IMR-90 (cell line): Measurements from ENCODE around the gene MRPL21. TPM values are rescaled to one million over a fixed set of nuclear protein-coding genes. Genes with fewer than 3 reads are reported as not detected.

ENCODE experiments used
- ATAC-seq: fragments of 200-7000 bp; cut with Tn5 transposase; 2 replicates; pipeline ENCODE4 v1.9.1; 2020; ENCODE audit warnings: low read depth, mild to moderate bottlenecking, moderate library complexity
- BruUV-seq: library from RNA; stranded (reverse); fragments of 400-500 nt; replicated peaks from 2 replicates; lab custom pipeline; 2021; lab: Mats Ljungman, UMichigan
- CTCF ChIA-PET: fragments of 300-600 bp; formaldehyde crosslinking; extraction: SDS; loops from one replicate; lab custom pipeline; 2021; ENCODE audit warnings: antibody characterized with exemption; lab: Yijun Ruan, JAX
- POLR2A ChIA-PET: fragments of 300-600 bp; sonication (Branson Sonifier 250); formaldehyde crosslinking; loops from one replicate; lab custom pipeline; 2022; ENCODE audit warnings: antibody characterized with exemption; ENCODE audit not compliant: unreplicated experiment; lab: Charles Lee
- DNase-seq: peaks from one replicate; pipeline ENCODE4 v3.0.0; 2013
- H2AFZ ChIP-seq: replicated peaks from 2 replicates; pipeline ENCODE3; 2013; ENCODE audit warnings: low read length, mild to moderate bottlenecking; ENCODE audit not compliant: poor library complexity
- H2AK5ac ChIP-seq: 2 replicates; pipeline ENCODE4 v1.6.1; 2013; ENCODE audit warnings: low read depth, low read length, inconsistent platforms
- H2AK9ac ChIP-seq: replicated peaks from 2 replicates; pipeline ENCODE3; 2013; ENCODE audit warnings: mild to moderate bottlenecking, low read depth, low read length, moderate library complexity; ENCODE audit not compliant: poor library complexity
- H2BK120ac ChIP-seq: 2 replicates; pipeline ENCODE4 v1.6.1; 2013; ENCODE audit warnings: low read depth, low read length, inconsistent platforms
- H2BK15ac ChIP-seq: 3 replicates; pipeline ENCODE4 v1.6.1; 2013; ENCODE audit warnings: low read depth, low read length, inconsistent platforms
- H2BK20ac ChIP-seq: 2 replicates; pipeline ENCODE4 v1.6.1; 2013; ENCODE audit warnings: low read depth, mild to moderate bottlenecking, inconsistent platforms, low read length, moderate library complexity
- H2BK5ac ChIP-seq: 2 replicates; pipeline ENCODE4 v1.6.1; 2013; ENCODE audit warnings: mild to moderate bottlenecking, low read depth, low read length, inconsistent platforms; ENCODE audit not compliant: poor library complexity, severe bottlenecking
- H3K14ac ChIP-seq: replicated peaks from 2 replicates; pipeline ENCODE4 v1.6.1; 2013; ENCODE audit warnings: low read depth, low read length, inconsistent platforms
- H3K18ac ChIP-seq: 2 replicates; pipeline ENCODE4 v1.6.1; 2013; ENCODE audit warnings: low read depth, low read length, control low read depth
- H3K23ac ChIP-seq: 2 replicates; pipeline ENCODE4 v1.6.1; 2013; ENCODE audit warnings: low read depth, low read length, inconsistent platforms
- H3K27ac ChIP-seq: 2 replicates; pipeline ENCODE4 v1.5.1; 2013; ENCODE audit warnings: mild to moderate bottlenecking, control low read depth, low read length; ENCODE audit not compliant: insufficient read depth
- H3K27me3 ChIP-seq: 2 replicates; pipeline ENCODE4 v1.6.1; 2013; ENCODE audit warnings: low read length; ENCODE audit not compliant: control insufficient read depth, insufficient read depth
- H3K36me3 ChIP-seq: 2 replicates; pipeline ENCODE4 v1.6.1; 2013; ENCODE audit warnings: low read length, mixed read lengths; ENCODE audit not compliant: control insufficient read depth, insufficient read depth
- H3K4ac ChIP-seq: 2 replicates; pipeline ENCODE4 v1.6.1; 2013; ENCODE audit warnings: low read depth, low read length, inconsistent platforms
- H3K4me1 ChIP-seq: 2 replicates; pipeline ENCODE4 v1.6.1; 2013; ENCODE audit warnings: low read length, mixed read lengths; ENCODE audit not compliant: control insufficient read depth, insufficient read depth
- H3K4me2 ChIP-seq: 2 replicates; pipeline ENCODE4 v1.6.1; 2013; ENCODE audit warnings: low read depth, mild to moderate bottlenecking, control low read depth, low read length, moderate library complexity
- H3K4me3 ChIP-seq: 2 replicates; pipeline ENCODE4 v1.5.1; 2013; ENCODE audit warnings: low read depth, mild to moderate bottlenecking, control low read depth, low read length, moderate library complexity; ENCODE audit not compliant: insufficient read depth
- H3K56ac ChIP-seq: 2 replicates; pipeline ENCODE4 v1.6.1; 2013; ENCODE audit warnings: low read length, inconsistent platforms; ENCODE audit not compliant: insufficient read depth; ENCODE audit errors: extremely low read depth
- H3K79me1 ChIP-seq, 2 experiments: 2 replicates each; pipeline ENCODE4 v1.6.1; 2013; ENCODE audit warnings: low read length in 2 of 2, inconsistent platforms in 1 of 2, low read depth in 1 of 2
- H3K9ac ChIP-seq: 2 replicates; pipeline ENCODE4 v1.6.1; 2013; ENCODE audit warnings: low read depth, low read length, control low read depth
- H3K9me1 ChIP-seq: 2 replicates; pipeline ENCODE4 v1.6.1; 2013; ENCODE audit warnings: low read length, inconsistent platforms; ENCODE audit not compliant: insufficient read depth
- H3K9me3 ChIP-seq: 2 replicates; pipeline ENCODE4 v1.6.1; 2013; ENCODE audit warnings: low read length; ENCODE audit not compliant: control insufficient read depth, insufficient read depth
- H4K20me1 ChIP-seq: 2 replicates; pipeline ENCODE4 v1.6.1; 2013; ENCODE audit warnings: low read length, inconsistent platforms; ENCODE audit not compliant: insufficient read depth
- H4K5ac ChIP-seq: 2 replicates; pipeline ENCODE4 v1.6.1; 2013; ENCODE audit warnings: mild to moderate bottlenecking, low read depth, low read length, control low read depth
- H4K8ac ChIP-seq, 2 experiments: 2 replicates each; pipeline ENCODE4 v1.6.1; 2013; ENCODE audit warnings: low read depth in 2 of 2, low read length in 2 of 2, control low read depth in 1 of 2, inconsistent platforms in 1 of 2
- H4K91ac ChIP-seq: 2 replicates; pipeline ENCODE4 v1.6.1; 2013; ENCODE audit warnings: low read depth, low read length, inconsistent platforms; ENCODE audit not compliant: insufficient read depth
- BHLHE40 ChIP-seq: fragments of 150-350 bp; IDR thresholded peaks from 2 replicates; pipeline ENCODE4 v1.6.1; 2016; ENCODE audit warnings: mild to moderate bottlenecking, low read depth, low read length
- CEBPB ChIP-seq: IDR thresholded peaks from 2 replicates; pipeline ENCODE4 v1.6.1; 2012; ENCODE audit warnings: low read depth, low read length, improper control_type of control experiment
- CHD1 ChIP-seq: IDR thresholded peaks from 2 replicates; pipeline ENCODE4 v1.6.1; 2012; ENCODE audit warnings: low read depth, low read length, improper control_type of control experiment
- FOS ChIP-seq: fragments of 150-350 bp; IDR thresholded peaks from 2 replicates; pipeline ENCODE4 v1.6.1; 2016; ENCODE audit warnings: low read depth, low read length
- MXI1 ChIP-seq: IDR thresholded peaks from 2 replicates; pipeline ENCODE4 v1.6.1; 2012; ENCODE audit warnings: low read depth, mild to moderate bottlenecking, low read length, moderate library complexity, borderline replicate concordance
- NFE2L2 ChIP-seq: fragments of 150-350 bp; IDR thresholded peaks from 2 replicates; pipeline ENCODE4 v1.6.1; 2016; ENCODE audit warnings: low read depth, mild to moderate bottlenecking, low read length
- RAD21 ChIP-seq: IDR thresholded peaks from 2 replicates; pipeline ENCODE4 v1.6.1; 2012; ENCODE audit warnings: low read length, improper control_type of control experiment
- RCOR1 ChIP-seq: IDR thresholded peaks from 2 replicates; pipeline ENCODE4 v1.6.1; 2012; ENCODE audit warnings: mild to moderate bottlenecking, low read length, improper control_type of control experiment; ENCODE audit not compliant: insufficient replicate concordance
- RFX5 ChIP-seq: IDR thresholded peaks from 2 replicates; pipeline ENCODE4 v1.8.0; 2012; ENCODE audit warnings: low read depth, mild to moderate bottlenecking, low read length, moderate library complexity
- SMC3 ChIP-seq: fragments of 150-350 bp; IDR thresholded peaks from 2 replicates; pipeline ENCODE4 v1.6.1; 2016; ENCODE audit warnings: low read depth, mild to moderate bottlenecking, antibody characterized with exemption, low read length, moderate library complexity
- WGBS, 2 experiments: methylation state at CpG; one replicate each; pipeline versions ENCODE4 v1.1.5 to v1.1.7; 2013; ENCODE audit warnings: missing lambda C conversion rate in 2 of 2; ENCODE audit not compliant: insufficient read length in 1 of 2; ENCODE audit errors: extremely low coverage in 2 of 2; 5-methylcytosine and 5-hydroxymethylcytosine counted together
- dilution Hi-C: fragments of 300-500 bp; cut with HindIII; formaldehyde crosslinking; loops from one replicate; pipeline ENCODE4 v1.14.3; 2018; ENCODE audit warnings: low sequenced_read_pairs; ENCODE audit not compliant: unreplicated experiment
- in situ Hi-C: fragments of 300-500 bp; cut with MboI; formaldehyde crosslinking; loops from 3 replicates; pipeline ENCODE4 v1.14.3; 2019; ENCODE audit warnings: low sequenced_read_pairs, inconsistent platforms, mixed read lengths
- intact Hi-C: fragments of 100-400 bp; cut with micrococcal nuclease; formaldehyde crosslinking; loops from 2 replicates; pipeline ENCODE4 v1.10.0; 2022
- polyA plus RNA-seq, 3 experiments: library from polyadenylated mRNA; depleted of rRNA; stranded (reverse); fragments of >200 nt; gene quantifications; 2 replicates each; pipeline ENCODE4 v1.2.3, GENCODE V29; 2012; ENCODE audit warnings: low replicate concordance in 1 of 3
- total RNA-seq: library from RNA; depleted of rRNA; stranded (reverse); fragments of >200 nt; gene quantifications from 2 replicates; pipeline ENCODE4 v1.2.3, GENCODE V29; 2012
- TF ChIP-seq, protein P1 (sequence below): fragments of 150-350 bp; IDR thresholded peaks from 2 replicates; pipeline ENCODE4 v1.6.1; 2016; ENCODE audit warnings: low read depth, mild to moderate bottlenecking, low read length, moderate library complexity, borderline replicate concordance
- TF ChIP-seq, protein P2 (sequence below): fragments of 150-350 bp; IDR thresholded peaks from 2 replicates; pipeline ENCODE4 v1.6.1; 2017; ENCODE audit warnings: mild to moderate bottlenecking, antibody characterized with exemption, low read length, low read depth

Gene MRPL21
- total and polyA plus RNA-seq, 2 of the 4 experiments (the other 2 are of a cell fraction), result 19.2 to 26.3 TPM

DNA sequence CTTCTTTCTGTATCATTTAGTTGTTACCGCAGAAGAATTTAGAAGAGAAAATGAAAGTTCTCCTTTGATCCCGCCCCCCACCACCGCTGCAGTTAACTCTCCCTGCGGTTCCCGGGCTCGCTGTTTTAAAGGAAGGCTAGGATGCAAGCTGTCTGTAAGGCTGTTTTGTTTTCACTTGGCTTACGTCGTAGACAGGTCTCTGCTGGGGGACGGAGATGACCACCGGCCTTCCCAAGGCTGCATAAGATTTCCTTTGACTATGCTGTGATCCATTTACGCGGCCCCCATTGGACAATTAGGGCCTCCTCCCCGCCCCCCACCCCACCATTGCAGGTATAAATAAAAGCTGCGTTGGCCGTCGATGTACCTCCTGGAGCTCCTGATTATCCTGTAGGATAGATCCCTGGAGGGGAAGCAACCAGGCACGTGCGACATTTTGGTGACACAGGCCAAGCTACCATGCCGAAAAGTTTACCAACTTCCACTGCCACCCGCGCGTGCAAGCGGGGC, 60.5 kb downstream of the MRPL21 start:
- H3K14ac ChIP-seq, result no peak overlapping the region
- peak overlapping the region; percentile 35 for H3K4me3 ChIP-seq
- no peak overlapping the region for H3K27ac ChIP-seq
- ATAC-seq (no peak), DNase-seq (peak; percentile 29)
- peak overlapping the region; percentile 90 for H2AFZ ChIP-seq
- no peak overlapping the region for H2BK20ac ChIP-seq
- no peak overlapping the region for H4K91ac ChIP-seq
- no peak overlapping the region for H3K4ac ChIP-seq
- H2AK5ac ChIP-seq, result no peak overlapping the region
- no peak overlapping the region for H3K18ac ChIP-seq
- POLR2A ChIA-PET, result no interaction called here
- no peak overlapping the region for H3K23ac ChIP-seq
- CTCF ChIA-PET, result interaction anchor here (0.6 kb wide), 1 partner anchor 351 kb away, joined by 3 read pairs; no protein-coding TSS in a partner anchor
- no peak overlapping the region for H3K56ac ChIP-seq
- peaks cover 13 to 32% of the 10 kb centered on the region in 2 experiments; a peak in 3 of 4 replicates for H3K79me1 ChIP-seq
- dilution Hi-C loops, result no loop called here
- H4K5ac ChIP-seq, result peak overlapping the region; percentile 37; the same call in 1 of the 2 replicates
- no peaks in the 10 kb centered on the region for H3K36me3 ChIP-seq
- H3K9ac ChIP-seq, result 0 out of 2 replicates have a peak overlapping the region, but pooled peaks have one; percentile 4
- no peaks in the 10 kb centered on the region for H3K9me3 ChIP-seq
- peak overlapping the region; percentile 82 for H3K4me2 ChIP-seq
- no peak overlapping the region for H2BK15ac ChIP-seq
- H4K20me1 ChIP-seq, result peaks cover 8% of the 10 kb centered on the region
- no peak overlapping the region for H2AK9ac ChIP-seq
- BruUV-seq, result no TSS peak
- no peak for TF ChIP-seq FOS
- TF ChIP-seq RAD21, result no peak
- TF ChIP-seq NFE2L2, result no peak
- TF ChIP-seq RCOR1, result no peak
- TF ChIP-seq SMC3, result no peak
- TF ChIP-seq CEBPB, result no peak
- TF ChIP-seq, protein P1, sequence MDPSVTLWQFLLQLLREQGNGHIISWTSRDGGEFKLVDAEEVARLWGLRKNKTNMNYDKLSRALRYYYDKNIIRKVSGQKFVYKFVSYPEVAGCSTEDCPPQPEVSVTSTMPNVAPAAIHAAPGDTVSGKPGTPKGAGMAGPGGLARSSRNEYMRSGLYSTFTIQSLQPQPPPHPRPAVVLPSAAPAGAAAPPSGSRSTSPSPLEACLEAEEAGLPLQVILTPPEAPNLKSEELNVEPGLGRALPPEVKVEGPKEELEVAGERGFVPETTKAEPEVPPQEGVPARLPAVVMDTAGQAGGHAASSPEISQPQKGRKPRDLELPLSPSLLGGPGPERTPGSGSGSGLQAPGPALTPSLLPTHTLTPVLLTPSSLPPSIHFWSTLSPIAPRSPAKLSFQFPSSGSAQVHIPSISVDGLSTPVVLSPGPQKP, result no peak
- TF ChIP-seq BHLHE40, result no peak
- no peak for TF ChIP-seq CHD1
- TF ChIP-seq, protein P2, sequence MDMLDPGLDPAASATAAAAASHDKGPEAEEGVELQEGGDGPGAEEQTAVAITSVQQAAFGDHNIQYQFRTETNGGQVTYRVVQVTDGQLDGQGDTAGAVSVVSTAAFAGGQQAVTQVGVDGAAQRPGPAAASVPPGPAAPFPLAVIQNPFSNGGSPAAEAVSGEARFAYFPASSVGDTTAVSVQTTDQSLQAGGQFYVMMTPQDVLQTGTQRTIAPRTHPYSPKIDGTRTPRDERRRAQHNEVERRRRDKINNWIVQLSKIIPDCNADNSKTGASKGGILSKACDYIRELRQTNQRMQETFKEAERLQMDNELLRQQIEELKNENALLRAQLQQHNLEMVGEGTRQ, result no peak
- TF ChIP-seq MXI1, result no peak
- TF ChIP-seq RFX5, result no peak
- no peaks in the 10 kb centered on the region for H3K9me1 ChIP-seq
- H2BK5ac ChIP-seq, result no peak overlapping the region
- 8% methylated on average over 2 of the region's 23 CpGs; no CpG with 5 or more reads in 1 of the 2 experiments for WGBS, 2 experiments
- in situ Hi-C loops, result no loop called here
- intact Hi-C loops, result loop anchor here (5.0 kb wide), 1 partner anchor 169 kb away; the partner anchor contains the start of gene MRGPRF
- peaks cover 15% of the 10 kb centered on the region for H3K4me1 ChIP-seq
- no peak overlapping the region for H2BK120ac ChIP-seq
- peak overlapping the region; percentile 4 to 57; a peak in 3 of 4 replicates for H4K8ac ChIP-seq
- peaks cover 14% of the 10 kb centered on the region for H3K27me3 ChIP-seq
